WTC11 (cell line): Measurements from ENCODE around the gene ABCG1. TPM values are rescaled to one million over a fixed set of nuclear protein-coding genes. Genes with fewer than 3 reads are reported as not detected.

Experiments
- ATAC-seq: fragments of 200-7000 bp; cut with Tn5 transposase; 2 replicates; pipeline ENCODE4 v1.10.0; 2021; ENCODE audit warnings: mild to moderate bottlenecking, moderate library complexity
- CTCF ChIA-PET: fragments of 300-600 bp; sonication (Branson Sonifier 250); formaldehyde crosslinking; loops from one replicate; lab custom pipeline; 2021; ENCODE audit warnings: antibody characterized with exemption; lab: Charles Lee
- POLR2A ChIA-PET: fragments of 350-600 bp; sonication (Branson Sonifier 250); formaldehyde crosslinking; loops from one replicate; lab custom pipeline; 2021; ENCODE audit warnings: antibody characterized with exemption; lab: Charles Lee
- DNase-seq: peaks from one replicate; pipeline ENCODE4 v3.0.0; 2021; ENCODE audit warnings: low spot score
- H3K27ac Mint-ChIP-seq: 2 replicates; pipeline ENCODE4 v1.8.0; 2021; ENCODE audit warnings: mixed read lengths
- H3K27me3 Mint-ChIP-seq: 2 replicates; pipeline ENCODE4 v1.8.0; 2021; ENCODE audit warnings: low read depth, mild to moderate bottlenecking, moderate library complexity, mixed read lengths
- H3K36me3 Mint-ChIP-seq: 2 replicates; pipeline ENCODE4 v1.8.0; 2021; ENCODE audit warnings: mixed read lengths
- H3K4me1 Mint-ChIP-seq: 2 replicates; pipeline ENCODE4 v1.8.0; 2022; ENCODE audit warnings: mixed read lengths
- H3K4me3 Mint-ChIP-seq: 2 replicates; pipeline ENCODE4 v1.8.0; 2021; ENCODE audit warnings: mild to moderate bottlenecking, moderate library complexity, mixed read lengths
- H3K9me3 Mint-ChIP-seq: 2 replicates; pipeline ENCODE4 v1.8.0; 2021; ENCODE audit warnings: mixed read lengths
- ATF2 ChIP-seq: sonication (generic); formaldehyde crosslinking; IDR thresholded peaks from 2 replicates; pipeline ENCODE4 v1.8.1; 2022; ENCODE audit warnings: low read depth, missing genetic modification reagents, borderline replicate concordance
- CBFB ChIP-seq: sonication (generic); formaldehyde crosslinking; IDR thresholded peaks from 2 replicates; pipeline ENCODE4 v1.8.1; 2022; ENCODE audit warnings: mild to moderate bottlenecking, low read depth, missing genetic modification reagents
- ESRRA ChIP-seq: sonication (generic); formaldehyde crosslinking; IDR thresholded peaks from 2 replicates; pipeline ENCODE4 v1.8.1; 2022; ENCODE audit warnings: mild to moderate bottlenecking, missing genetic modification reagents, borderline replicate concordance
- ETV6 ChIP-seq: sonication (generic); formaldehyde crosslinking; IDR thresholded peaks from 2 replicates; pipeline ENCODE4 v1.8.1; 2022; ENCODE audit warnings: mild to moderate bottlenecking, missing genetic modification reagents
- FOXK1 ChIP-seq: sonication (generic); formaldehyde crosslinking; IDR thresholded peaks from 2 replicates; pipeline ENCODE4 v1.8.0; 2022; ENCODE audit warnings: mild to moderate bottlenecking, moderate library complexity, missing genetic modification reagents
- GRHL2 ChIP-seq: fragments of 250-450 bp; sonication (Bioruptor Pico); IDR thresholded peaks from 2 replicates; pipeline ENCODE4 v1.8.0; 2022; ENCODE audit warnings: mild to moderate bottlenecking, moderate library complexity; ENCODE audit not compliant: insufficient replicate concordance, severe bottlenecking
- GTF2I ChIP-seq: fragments of 250-450 bp; sonication (Bioruptor Pico); conservative IDR thresholded peaks from 2 replicates; pipeline ENCODE4 v1.4.0; 2021; ENCODE audit warnings: mild to moderate bottlenecking
- IRF2 ChIP-seq: sonication (generic); formaldehyde crosslinking; IDR thresholded peaks from 2 replicates; pipeline ENCODE4 v1.8.0; 2022; ENCODE audit warnings: low read depth, missing genetic modification reagents, borderline replicate concordance
- MAX ChIP-seq: sonication (generic); formaldehyde crosslinking; IDR thresholded peaks from 2 replicates; pipeline ENCODE4 v1.8.0; 2022; ENCODE audit warnings: mild to moderate bottlenecking, missing genetic modification reagents
- MLX ChIP-seq: sonication (generic); formaldehyde crosslinking; IDR thresholded peaks from 2 replicates; pipeline ENCODE4 v1.8.1; 2023; ENCODE audit warnings: mild to moderate bottlenecking, missing genetic modification reagents, moderate library complexity
- RELA ChIP-seq: sonication (generic); formaldehyde crosslinking; IDR thresholded peaks from 2 replicates; pipeline ENCODE4 v1.8.1; 2022; ENCODE audit warnings: missing genetic modification reagents, mild to moderate bottlenecking, borderline replicate concordance
- SMAD3 ChIP-seq: sonication (generic); formaldehyde crosslinking; IDR thresholded peaks from 2 replicates; pipeline ENCODE4 v1.8.0; 2022; ENCODE audit warnings: missing genetic modification reagents, mild to moderate bottlenecking, borderline replicate concordance
- TEAD4 ChIP-seq: sonication (generic); formaldehyde crosslinking; IDR thresholded peaks from 2 replicates; pipeline ENCODE4 v1.8.0; 2022; ENCODE audit warnings: mild to moderate bottlenecking, missing genetic modification reagents
- USF1 ChIP-seq: sonication (generic); formaldehyde crosslinking; IDR thresholded peaks from 2 replicates; pipeline ENCODE4 v1.8.0; 2022; ENCODE audit warnings: mild to moderate bottlenecking, missing genetic modification reagents
- ZMAT4 ChIP-seq: fragments of 250-450 bp; sonication (Bioruptor Pico); IDR thresholded peaks from 2 replicates; pipeline ENCODE4 v1.9.0; 2021; ENCODE audit warnings: mild to moderate bottlenecking
- ZNF232 ChIP-seq: sonication (generic); formaldehyde crosslinking; IDR thresholded peaks from 2 replicates; pipeline ENCODE4 v1.8.0; 2022; ENCODE audit warnings: mild to moderate bottlenecking, missing genetic modification reagents
- ZNF396 ChIP-seq: fragments of 250-450 bp; sonication (Bioruptor Pico); IDR thresholded peaks from 2 replicates; pipeline ENCODE4 v1.8.0; 2021; ENCODE audit warnings: mild to moderate bottlenecking, moderate library complexity, borderline replicate concordance
- ZNF671 ChIP-seq: fragments of 250-450 bp; sonication (Bioruptor Pico); IDR thresholded peaks from 2 replicates; pipeline ENCODE4 v1.8.0; 2021; ENCODE audit warnings: mild to moderate bottlenecking
- ZSCAN18 ChIP-seq: fragments of 250-450 bp; sonication (Bioruptor Pico); IDR thresholded peaks from 2 replicates; pipeline ENCODE4 v2.1.2; 2022; ENCODE audit warnings: mild to moderate bottlenecking, moderate library complexity
- total RNA-seq: library from RNA; stranded (reverse); gene quantifications from 3 replicates; pipeline ENCODE4 v1.2.3, GENCODE V29; 2021

ABCG1 gene
- total RNA-seq, 1 experiment from 2014 or later = 4.0 TPM

- H3K36me3 Mint-ChIP-seq = no peaks in the 10 kb centered on the region
- no peaks in the 10 kb centered on the region for H3K27me3 Mint-ChIP-seq
- no peaks in the 10 kb centered on the region for H3K9me3 Mint-ChIP-seq
- H3K4me1 Mint-ChIP-seq = peaks cover 19% of the 10 kb centered on the region
- ATAC-seq (no peak), DNase-seq (no peak)
- no peak overlapping the region for H3K27ac Mint-ChIP-seq
- POLR2A ChIA-PET = interaction anchor here (0.6 to 1.1 kb wide), 2 partner anchors 9 to 25 kb away, joined by 3 to 5 read pairs; no protein-coding TSS in a partner anchor
- CTCF ChIA-PET = interaction anchor here (0.5 to 4.0 kb wide), 61 partner anchors 9 to 776 kb away, joined by 3 to 49 read pairs (median 4); partner anchors contain the start of genes ABCG1 and NDUFV3
- TF ChIP-seq ZNF232 (CRISPR knock-in tag) (no peak), ZNF396 (CRISPR knock-in tag) (no peak), IRF2 (CRISPR knock-in tag) (no peak)
- no peak overlapping the region for H3K4me3 Mint-ChIP-seq
Observed at GRCh38 chr21:42258885-42259407, 40.0 kb downstream of the ABCG1 start.

GRCh38 chr21:42260121-42260520 is 41.2 kb downstream of the ABCG1 start:
- no peaks in the 10 kb centered on the region for H3K36me3 Mint-ChIP-seq
- H3K27ac Mint-ChIP-seq = no peak overlapping the region
- no peak for DNase-seq
- CTCF ChIA-PET = interaction anchor here (1.0 to 4.0 kb wide), 12 partner anchors 10 to 143 kb away, joined by 3 to 49 read pairs (median 12); no protein-coding TSS in a partner anchor
- H3K27me3 Mint-ChIP-seq = no peaks in the 10 kb centered on the region
- H3K4me3 Mint-ChIP-seq = no peak overlapping the region
- peaks cover 19% of the 10 kb centered on the region for H3K4me1 Mint-ChIP-seq
- no peak for ATAC-seq
- no peaks in the 10 kb centered on the region for H3K9me3 Mint-ChIP-seq
- TF ChIP-seq ATF2 (no peak), ETV6 (CRISPR knock-in tag) (no peak), MAX (CRISPR knock-in tag) (no peak), FOXK1 (CRISPR knock-in tag) (no peak), ZMAT4 (no peak), GRHL2 (CRISPR knock-in tag) (no peak), RELA (CRISPR knock-in tag) (no peak), ZNF671 (CRISPR knock-in tag) (no peak), ESRRA (CRISPR knock-in tag) (no peak), ZSCAN18 (CRISPR knock-in tag) (no peak), TEAD4 (no peak), SMAD3 (CRISPR knock-in tag) (no peak), MLX (CRISPR knock-in tag) (no peak), GTF2I (CRISPR knock-in tag) (no peak), USF1 (CRISPR knock-in tag) (no peak), CBFB (CRISPR knock-in tag) (no peak)
- TF ChIP-seq, all 79 proteins: peak for 0
- POLR2A ChIA-PET = interaction anchor here (0.7 kb wide), 1 partner anchor 35 kb away, joined by 3 read pairs; no protein-coding TSS in a partner anchor
